Measurements from ENCODE around the gene CNTN4.

Gene CNTN4

DNA sequence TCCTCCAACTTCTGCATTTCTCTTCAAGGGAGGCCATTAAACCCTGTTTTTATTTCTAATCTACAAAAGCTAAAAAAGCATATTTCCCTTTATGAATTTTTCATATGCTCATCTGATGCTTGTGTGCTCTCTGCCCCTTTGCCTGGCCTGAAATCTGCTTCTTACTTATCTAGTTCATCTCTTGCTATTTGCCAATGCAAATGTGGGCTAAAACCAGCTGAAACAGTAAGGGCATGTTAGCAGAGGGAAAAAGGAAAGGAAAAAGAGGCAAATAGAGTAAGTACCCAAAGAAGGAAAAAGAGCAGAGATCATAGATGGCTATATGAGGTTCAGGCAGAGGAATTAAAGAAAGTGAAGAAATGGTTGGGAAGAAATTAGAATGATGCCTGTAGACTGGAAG, 185.2 kb downstream of the CNTN4 start:
- ChIA-PET CTCF (no interaction called here), POLR2A (no interaction called here)
- DNase-seq (ENCODE audit: extremely low spot score), result no peak
- TF ChIP-seq HDGF (IDR thresholded peaks at IDR 0.05; ENCODE audit: borderline replicate concordance), result no peak
- no peak for TF ChIP-seq ARNT (IDR thresholded peaks at IDR 0.05)
- no peak for TF ChIP-seq CTBP1 (IDR thresholded peaks at IDR 0.05; ENCODE audit: borderline replicate concordance)
- TF ChIP-seq, protein P1, sequence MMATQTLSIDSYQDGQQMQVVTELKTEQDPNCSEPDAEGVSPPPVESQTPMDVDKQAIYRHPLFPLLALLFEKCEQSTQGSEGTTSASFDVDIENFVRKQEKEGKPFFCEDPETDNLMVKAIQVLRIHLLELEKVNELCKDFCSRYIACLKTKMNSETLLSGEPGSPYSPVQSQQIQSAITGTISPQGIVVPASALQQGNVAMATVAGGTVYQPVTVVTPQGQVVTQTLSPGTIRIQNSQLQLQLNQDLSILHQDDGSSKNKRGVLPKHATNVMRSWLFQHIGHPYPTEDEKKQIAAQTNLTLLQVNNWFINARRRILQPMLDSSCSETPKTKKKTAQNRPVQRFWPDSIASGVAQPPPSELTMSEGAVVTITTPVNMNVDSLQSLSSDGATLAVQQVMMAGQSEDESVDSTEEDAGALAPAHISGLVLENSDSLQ (IDR thresholded peaks at IDR 0.05), result no peak
- no peak for TF ChIP-seq FOXK2 (IDR thresholded peaks at IDR 0.05)
- no peak for TF ChIP-seq L3MBTL2 (conservative IDR thresholded peaks at IDR 0.05)
- no peak for TF ChIP-seq BHLHE40 (IDR thresholded peaks at IDR 0.05; ENCODE audit: borderline replicate concordance)
- no peak for TF ChIP-seq FOXM1 (IDR thresholded peaks at IDR 0.05; ENCODE audit: borderline replicate concordance)
- no peak for TF ChIP-seq ELF4 (IDR thresholded peaks at IDR 0.05)
- TF ChIP-seq SUZ12 (IDR thresholded peaks at IDR 0.05), result no peak
- TF ChIP-seq TARDBP (IDR thresholded peaks at IDR 0.05), result no peak
- TF ChIP-seq ZNF384 (IDR thresholded peaks at IDR 0.05), result no peak
- no peak for TF ChIP-seq SP1 (IDR thresholded peaks at IDR 0.05)
- no peak for TF ChIP-seq NFRKB (IDR thresholded peaks at IDR 0.05)
- TF ChIP-seq LEF1 (IDR thresholded peaks at IDR 0.05; ENCODE audit: borderline replicate concordance), result no peak
- TF ChIP-seq FOXA1 (IDR thresholded peaks at IDR 0.05), result no peak

- CTCF ChIA-PET, result no interaction called here
These were observed 202.3 kb downstream of the CNTN4 start for GRCh38 chr3:2300938-2301337.

GRCh38 chr3:2301361-2301760, 202.7 kb downstream of the CNTN4 start:
- TF ChIP-seq SP1 (IDR thresholded peaks at IDR 0.05), result no peak
- POLR2A ChIA-PET, result no interaction called here
- CTCF ChIA-PET, result no interaction called here
- DNase-seq (ENCODE audit: extremely low spot score), result no peak

More at GRCh38 chr3:2300938-2301337, 202.3 kb downstream of the CNTN4 start:
- DNase-seq (ENCODE audit: extremely low spot score), result no peak
- TF ChIP-seq FOXA1 (IDR thresholded peaks at IDR 0.05) (no peak), ELF4 (IDR thresholded peaks at IDR 0.05) (no peak), LEF1 (IDR thresholded peaks at IDR 0.05; ENCODE audit: borderline replicate concordance) (no peak), ZNF384 (IDR thresholded peaks at IDR 0.05) (no peak), FOXM1 (IDR thresholded peaks at IDR 0.05; ENCODE audit: borderline replicate concordance) (no peak), HDGF (IDR thresholded peaks at IDR 0.05; ENCODE audit: borderline replicate concordance) (no peak), SP1 (IDR thresholded peaks at IDR 0.05) (no peak), SUZ12 (IDR thresholded peaks at IDR 0.05) (no peak), NFRKB (IDR thresholded peaks at IDR 0.05) (no peak), FOXK2 (IDR thresholded peaks at IDR 0.05) (no peak), ARNT (IDR thresholded peaks at IDR 0.05) (no peak), TARDBP (IDR thresholded peaks at IDR 0.05) (no peak), BHLHE40 (IDR thresholded peaks at IDR 0.05; ENCODE audit: borderline replicate concordance) (no peak)
- TF ChIP-seq, protein P1 (IDR thresholded peaks at IDR 0.05), result no peak
- POLR2A ChIA-PET, result no interaction called here

GRCh38 chr3:2303566-2303965, 204.9 kb downstream of the CNTN4 start:
- POLR2A ChIA-PET, result no interaction called here
- TF ChIP-seq ARNT (IDR thresholded peaks at IDR 0.05) (no peak), CTBP1 (IDR thresholded peaks at IDR 0.05; ENCODE audit: borderline replicate concordance) (no peak), ZNF384 (IDR thresholded peaks at IDR 0.05) (no peak), SUZ12 (IDR thresholded peaks at IDR 0.05) (no peak), FOXK2 (IDR thresholded peaks at IDR 0.05) (no peak), NFRKB (IDR thresholded peaks at IDR 0.05) (no peak), L3MBTL2 (conservative IDR thresholded peaks at IDR 0.05) (no peak), FOXA1 (IDR thresholded peaks at IDR 0.05) (no peak), SP1 (IDR thresholded peaks at IDR 0.05) (no peak), HDGF (IDR thresholded peaks at IDR 0.05; ENCODE audit: borderline replicate concordance) (no peak), ELF4 (IDR thresholded peaks at IDR 0.05) (no peak), TARDBP (IDR thresholded peaks at IDR 0.05) (no peak), LEF1 (IDR thresholded peaks at IDR 0.05; ENCODE audit: borderline replicate concordance) (no peak), BHLHE40 (IDR thresholded peaks at IDR 0.05; ENCODE audit: borderline replicate concordance) (no peak), FOXM1 (IDR thresholded peaks at IDR 0.05; ENCODE audit: borderline replicate concordance) (no peak)
- TF ChIP-seq, protein P1 (IDR thresholded peaks at IDR 0.05), result no peak
- CTCF ChIA-PET, result no interaction called here
- DNase-seq (ENCODE audit: extremely low spot score), result peak; percentile 12

DNA sequence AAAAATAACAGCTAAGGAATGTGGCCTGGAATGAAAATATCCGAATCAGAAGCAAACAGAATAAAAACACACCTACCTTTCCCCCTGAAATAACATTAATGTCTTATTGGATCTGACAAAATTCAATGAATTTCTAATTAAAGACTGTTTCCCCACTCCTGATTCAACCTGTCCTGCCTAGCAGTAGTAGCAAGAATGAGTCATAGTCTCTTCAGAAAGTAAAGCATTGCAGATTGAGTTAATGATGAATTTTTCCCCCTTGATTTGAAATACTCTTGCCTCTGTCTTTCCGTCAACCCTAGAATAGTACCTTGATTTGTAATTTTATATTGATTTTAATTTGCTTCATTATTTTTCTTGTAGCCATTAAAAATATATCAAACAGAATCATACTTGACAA, 212.4 kb downstream of the CNTN4 start:
- DNase-seq (ENCODE audit: extremely low spot score), result no peak
- TF ChIP-seq SUZ12 (IDR thresholded peaks at IDR 0.05) (no peak), FOXK2 (IDR thresholded peaks at IDR 0.05) (no peak), NFRKB (IDR thresholded peaks at IDR 0.05) (no peak), TARDBP (IDR thresholded peaks at IDR 0.05) (no peak), ARNT (IDR thresholded peaks at IDR 0.05) (no peak), HDGF (IDR thresholded peaks at IDR 0.05; ENCODE audit: borderline replicate concordance) (no peak), LEF1 (IDR thresholded peaks at IDR 0.05; ENCODE audit: borderline replicate concordance) (no peak), BHLHE40 (IDR thresholded peaks at IDR 0.05; ENCODE audit: borderline replicate concordance) (no peak), ELF4 (IDR thresholded peaks at IDR 0.05) (no peak), FOXM1 (IDR thresholded peaks at IDR 0.05; ENCODE audit: borderline replicate concordance) (no peak), L3MBTL2 (conservative IDR thresholded peaks at IDR 0.05) (no peak), FOXA1 (IDR thresholded peaks at IDR 0.05) (no peak), ZNF384 (IDR thresholded peaks at IDR 0.05) (no peak), CTBP1 (IDR thresholded peaks at IDR 0.05; ENCODE audit: borderline replicate concordance) (no peak), SP1 (IDR thresholded peaks at IDR 0.05) (no peak)
- TF ChIP-seq, protein P1 (IDR thresholded peaks at IDR 0.05), result no peak
- ChIA-PET CTCF (no interaction called here), POLR2A (no interaction called here)

Measured in HEK293T (cell line).